IPS DF 6.9 (cell line): ENCODE data around the gene RPS14.
"Not testable (repeated sequence)": the region's sequence is repeated elsewhere in the genome, so short reads cannot be mapped to it uniquely, and the experiment has no call there.

Experiments used
- DNase-seq: peaks from one replicate; pipeline ENCODE4 v3.0.0-alpha.2; 2013; ENCODE audit warnings: low read depth, low spot score
- H3K27ac ChIP-seq: one replicate; pipeline ENCODE4 v1.5.1; 2013; ENCODE audit warnings: low read length, control low read depth
- H3K27me3 ChIP-seq: 2 replicates; pipeline ENCODE4 v1.6.1; 2013; ENCODE audit warnings: mild to moderate bottlenecking, low read length; ENCODE audit not compliant: control insufficient read depth, insufficient read depth
- H3K36me3 ChIP-seq: 2 replicates; pipeline ENCODE4 v1.6.1; 2013; ENCODE audit warnings: low read length; ENCODE audit not compliant: control insufficient read depth, insufficient read depth
- H3K4me1 ChIP-seq: 2 replicates; pipeline ENCODE4 v1.6.1; 2013; ENCODE audit warnings: low read length; ENCODE audit not compliant: control insufficient read depth, insufficient read depth
- H3K4me3 ChIP-seq: 2 replicates; pipeline ENCODE4 v1.5.1; 2013; ENCODE audit warnings: mild to moderate bottlenecking, low read length
- H3K9me3 ChIP-seq: 2 replicates; pipeline ENCODE4 v1.6.1; 2013; ENCODE audit warnings: low read length, inconsistent platforms; ENCODE audit not compliant: control insufficient read depth, insufficient read depth
- WGBS: extraction: QIAGEN DNeasy Blood & Tissue Kit; methylation state at CpG from one replicate; pipeline ENCODE4 v1.1.7; 2013; ENCODE audit warnings: mixed read lengths, missing lambda C conversion rate; ENCODE audit not compliant: insufficient read length, insufficient coverage; 5-methylcytosine and 5-hydroxymethylcytosine counted together

Gene RPS14

GRCh38 chr5:150479416-150479815 is 29.9 kb upstream of the RPS14 start:
- no peak overlapping the region for H3K27ac ChIP-seq
- whole genome bisulfite sequencing: no CpG with 5 or more reads among the region's 2 CpGs
- peaks cover 4% of the 10 kb centered on the region; the same call in 1 of the 2 replicates for H3K4me1 ChIP-seq
- no peaks in the 10 kb centered on the region for H3K9me3 ChIP-seq
- H3K4me3 ChIP-seq: no peak overlapping the region
- DNase-seq: no peak
- H3K36me3 ChIP-seq: no peaks in the 10 kb centered on the region
- H3K27me3 ChIP-seq: no peaks in the 10 kb centered on the region

DNA sequence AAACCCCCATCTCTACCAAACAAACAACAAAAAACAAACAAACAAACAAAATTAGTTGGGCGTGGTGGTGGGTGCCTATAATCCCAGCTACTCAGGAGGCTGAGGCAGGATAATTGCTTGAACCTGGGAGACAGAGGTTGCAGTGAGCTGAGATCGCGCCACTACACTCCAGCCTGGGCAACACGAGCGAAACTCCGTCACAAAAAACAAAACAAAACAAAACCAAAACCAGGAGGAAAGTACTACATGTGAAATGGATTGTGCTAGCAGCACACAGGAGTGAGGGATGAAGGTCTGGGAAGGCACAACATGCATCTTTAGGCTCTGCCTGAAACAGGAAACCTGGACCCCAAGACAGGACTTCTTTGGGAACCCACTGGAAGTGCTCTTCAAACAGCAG is 27.0 kb upstream of the RPS14 start:
- not testable (repeated sequence) for H3K4me1 ChIP-seq, H3K4me3 ChIP-seq, DNase-seq, H3K9me3 ChIP-seq, H3K27me3 ChIP-seq, H3K36me3 ChIP-seq, H3K27ac ChIP-seq
- no CpG with 5 or more reads among the region's 6 CpGs for WGBS

DNA sequence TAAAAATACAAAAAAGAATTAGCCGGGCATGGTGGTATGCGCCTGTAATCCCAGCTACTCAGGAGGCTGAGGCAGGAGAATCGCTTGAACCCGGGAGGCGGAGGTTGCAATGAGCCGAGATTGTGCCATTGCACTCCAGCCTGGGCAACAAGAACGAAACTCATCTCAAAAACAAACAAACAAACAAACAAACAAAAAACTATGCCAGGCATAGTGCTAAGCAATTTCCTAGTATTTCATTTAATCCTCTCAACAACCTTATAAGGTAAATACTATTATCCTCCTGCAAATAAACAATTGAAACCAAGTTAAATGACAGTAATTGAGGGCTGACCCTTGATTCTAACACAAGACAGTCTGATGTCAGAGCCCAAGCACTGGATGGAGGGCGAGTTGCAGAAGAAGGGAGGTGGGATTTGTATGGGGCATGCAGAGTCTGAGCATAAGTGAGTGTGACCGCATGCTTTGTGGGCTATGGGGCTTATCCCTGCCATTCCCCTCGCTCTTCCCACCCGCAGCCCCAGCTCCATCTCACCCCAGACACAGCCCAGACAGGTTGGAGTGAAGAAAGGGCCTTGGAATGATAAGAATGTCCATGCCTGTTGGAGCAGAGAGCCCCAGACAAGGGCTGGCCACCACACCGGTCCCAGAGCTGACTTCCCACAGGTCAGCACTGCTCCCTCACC is 24.3 kb upstream of the RPS14 start:
- no peaks in the 10 kb centered on the region for H3K9me3 ChIP-seq
- H3K4me1 ChIP-seq: peaks cover 5% of the 10 kb centered on the region
- DNase-seq: no peak
- no peak overlapping the region for H3K27ac ChIP-seq
- no peaks in the 10 kb centered on the region for H3K27me3 ChIP-seq
- WGBS: no CpG with 5 or more reads among the region's 12 CpGs
- no peak overlapping the region for H3K4me3 ChIP-seq
- H3K36me3 ChIP-seq: no peaks in the 10 kb centered on the region

DNA sequence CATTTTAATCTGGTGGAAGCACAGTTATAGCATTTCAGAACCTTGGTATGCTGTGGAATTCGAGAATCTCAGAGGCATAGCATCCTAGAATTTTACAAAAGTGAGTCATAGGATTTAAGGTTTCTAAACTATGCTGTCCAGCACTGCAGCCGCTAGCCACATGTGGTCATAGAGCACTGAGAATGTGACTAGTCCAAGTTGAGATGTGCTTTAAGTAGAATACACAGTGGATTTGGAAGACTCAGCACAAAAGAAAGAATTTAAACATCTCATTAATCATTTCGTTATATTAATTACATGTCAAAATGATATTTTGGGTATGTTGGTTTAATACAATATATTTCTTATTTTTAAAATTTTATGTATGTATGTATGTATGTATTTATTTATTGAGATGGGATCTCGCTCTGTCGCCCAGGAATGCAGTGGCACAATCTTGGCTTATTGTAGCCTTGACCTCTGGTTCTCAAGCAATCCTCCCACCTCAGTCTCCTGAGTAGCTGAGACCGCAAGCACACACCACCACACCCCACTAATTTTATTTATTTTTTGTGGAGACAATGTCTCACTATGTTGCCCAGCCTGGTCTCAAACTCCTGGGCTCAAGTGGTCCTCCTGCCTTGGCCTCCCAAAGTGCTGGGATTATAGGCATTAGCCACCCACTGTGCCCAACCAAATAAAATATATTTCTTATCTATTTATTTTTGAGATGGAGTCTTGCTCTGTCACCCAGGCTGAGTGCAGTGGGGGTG is 20.4 kb upstream of the RPS14 start:
- WGBS: no CpG with 5 or more reads among the region's 6 CpGs
- H3K4me1 ChIP-seq: peaks cover 5% of the 10 kb centered on the region
- H3K4me3 ChIP-seq: no peak overlapping the region

GRCh38 chr5:150468206-150468605 is 18.7 kb upstream of the RPS14 start:
- H3K36me3 ChIP-seq: no peaks in the 10 kb centered on the region
- peaks cover 4% of the 10 kb centered on the region; the same call in 1 of the 2 replicates for H3K4me1 ChIP-seq
- H3K9me3 ChIP-seq: no peaks in the 10 kb centered on the region
- H3K27me3 ChIP-seq: no peaks in the 10 kb centered on the region
- H3K27ac ChIP-seq: no peak overlapping the region
- no CpG with 5 or more reads among the region's 4 CpGs for WGBS
- no peak overlapping the region for H3K4me3 ChIP-seq
- no peak for DNase-seq

More for the DNA sequence above, 20.4 kb upstream of the RPS14 start:
- Histone ChIP-seq H3K9me3 (no peaks in the 10 kb centered on the region), H3K27me3 (no peaks in the 10 kb centered on the region), H3K27ac (no peak overlapping the region), H3K36me3 (no peaks in the 10 kb centered on the region)
- no peak for DNase-seq

- Histone ChIP-seq H3K4me1 (peaks cover 7% of the 10 kb centered on the region; the same call in 1 of the 2 replicates), H3K9me3 (no peaks in the 10 kb centered on the region), H3K36me3 (no peaks in the 10 kb centered on the region), H3K4me3 (no peak overlapping the region), H3K27me3 (no peaks in the 10 kb centered on the region), H3K27ac (no peak overlapping the region)
- WGBS: no CpG with 5 or more reads among the region's 8 CpGs
- no peak for DNase-seq
These were observed 16.4 kb upstream of the RPS14 start for GRCh38 chr5:150465927-150466326.

- H3K36me3 ChIP-seq: no peaks in the 10 kb centered on the region
- H3K9me3 ChIP-seq: no peaks in the 10 kb centered on the region
- no peak overlapping the region for H3K27ac ChIP-seq
- H3K4me3 ChIP-seq: no peak overlapping the region
- no peak for DNase-seq
- WGBS: no CpG with 5 or more reads among the region's 6 CpGs
- H3K4me1 ChIP-seq: peaks cover 8% of the 10 kb centered on the region
- H3K27me3 ChIP-seq: no peaks in the 10 kb centered on the region
These were observed 15.0 kb upstream of the RPS14 start for GRCh38 chr5:150464554-150465012.

- H3K27ac ChIP-seq: no peak overlapping the region
- no peak overlapping the region for H3K4me3 ChIP-seq
- WGBS: no CpG with 5 or more reads among the region's 2 CpGs
These were observed 11.7 kb upstream of the RPS14 start for GRCh38 chr5:150461231-150461630.

GRCh38 chr5:150460781-150461180 is 11.2 kb upstream of the RPS14 start:
- no CpG with 5 or more reads among the region's 2 CpGs for WGBS
- H3K9me3 ChIP-seq: no peaks in the 10 kb centered on the region
- DNase-seq: no peak
- no peaks in the 10 kb centered on the region for H3K27me3 ChIP-seq
- no peak overlapping the region for H3K4me3 ChIP-seq
- H3K36me3 ChIP-seq: no peaks in the 10 kb centered on the region
- H3K4me1 ChIP-seq: peaks cover 13% of the 10 kb centered on the region
- H3K27ac ChIP-seq: no peak overlapping the region

More at GRCh38 chr5:150461231-150461630, 11.7 kb upstream of the RPS14 start:
- Histone ChIP-seq H3K9me3 (no peaks in the 10 kb centered on the region), H3K4me1 (peaks cover 13% of the 10 kb centered on the region), H3K27me3 (no peaks in the 10 kb centered on the region), H3K36me3 (no peaks in the 10 kb centered on the region)
- DNase-seq: no peak

GRCh38 chr5:150458802-150459557 is 9.4 kb upstream of the RPS14 start:
- H3K27ac ChIP-seq: no peak overlapping the region
- H3K9me3 ChIP-seq: no peaks in the 10 kb centered on the region
- no peaks in the 10 kb centered on the region for H3K36me3 ChIP-seq
- DNase-seq: no peak
- WGBS: no CpG with 5 or more reads among the region's 36 CpGs
- H3K4me1 ChIP-seq: peaks cover 11% of the 10 kb centered on the region
- H3K4me3 ChIP-seq: no peak overlapping the region; the same call in 1 of the 2 replicates
- H3K27me3 ChIP-seq: no peaks in the 10 kb centered on the region
